Peyer's patch (tissue), 4 donors: Measurements from ENCODE around the gene SLC7A4. TPM values are rescaled to one million over a fixed set of nuclear protein-coding genes. Genes with fewer than 3 reads are reported as not detected.

Experiments
- DNase-seq, 3 donors: peaks; one replicate each; pipeline ENCODE4 v3.0.0-alpha.2; 2017 to 2019
- H3K27ac ChIP-seq, 4 donors: fragments of 200-600 bp; sonication (generic); one replicate each; pipeline ENCODE4 v1.5.1; 2016 to 2019
- H3K27me3 ChIP-seq, 2 donors: fragments of 200-600 bp; sonication (generic); one replicate each; pipeline ENCODE4 v1.5.1; 2019
- H3K36me3 ChIP-seq, 3 donors: fragments of 200-600 bp; sonication (generic); one replicate each; pipeline ENCODE4 v1.5.1; 2016 to 2019
- H3K4me1 ChIP-seq, 4 donors: fragments of 200-600 bp; sonication (generic); one replicate each; pipeline ENCODE4 v1.5.1; 2016 to 2019
- H3K4me3 ChIP-seq, 4 donors: fragments of 200-600 bp; sonication (generic); 1 replicate in 3 of 4; 2 replicates in 1 of 4; pipeline ENCODE4 v1.5.1; 2016 to 2019; ENCODE audit warnings: mild to moderate bottlenecking in 1 of 4
- H3K9me3 ChIP-seq, 4 donors: fragments of 200-600 bp; sonication (generic); one replicate each; pipeline ENCODE4 v1.5.1; 2016 to 2019; ENCODE audit warnings: mild to moderate bottlenecking in 1 of 4
- POLR2A ChIP-seq, 2 donors: fragments of 450-650 bp; IDR thresholded peaks; one replicate each; pipeline ENCODE4 v1.5.1; 2017; ENCODE audit warnings: antibody characterized with exemption in 2 of 2, mild to moderate bottlenecking in 2 of 2, moderate library complexity in 2 of 2
- total RNA-seq, 4 donors: library from RNA; depleted of rRNA; stranded (reverse); fragments of >200 nt; gene quantifications; one replicate each; pipeline ENCODE4 v1.1.0, GENCODE V29; 2016
- TF ChIP-seq, protein P1 (sequence below), 6 experiments: fragments of 450-650 bp in 4 of 6; fragments of 200-600 bp in 2 of 6; sonication (generic) in 1 of 6; IDR thresholded peaks; one replicate each; pipeline ENCODE4 v1.5.1; 2017 to 2019; ENCODE audit warnings: antibody characterized with exemption in 6 of 6, mild to moderate bottlenecking in 3 of 6, moderate library complexity in 1 of 6

SLC7A4 gene
- total RNA-seq, 4 donors from 2014 or later, result 0.40 to 3.7 (median 2.2) TPM

DNA sequence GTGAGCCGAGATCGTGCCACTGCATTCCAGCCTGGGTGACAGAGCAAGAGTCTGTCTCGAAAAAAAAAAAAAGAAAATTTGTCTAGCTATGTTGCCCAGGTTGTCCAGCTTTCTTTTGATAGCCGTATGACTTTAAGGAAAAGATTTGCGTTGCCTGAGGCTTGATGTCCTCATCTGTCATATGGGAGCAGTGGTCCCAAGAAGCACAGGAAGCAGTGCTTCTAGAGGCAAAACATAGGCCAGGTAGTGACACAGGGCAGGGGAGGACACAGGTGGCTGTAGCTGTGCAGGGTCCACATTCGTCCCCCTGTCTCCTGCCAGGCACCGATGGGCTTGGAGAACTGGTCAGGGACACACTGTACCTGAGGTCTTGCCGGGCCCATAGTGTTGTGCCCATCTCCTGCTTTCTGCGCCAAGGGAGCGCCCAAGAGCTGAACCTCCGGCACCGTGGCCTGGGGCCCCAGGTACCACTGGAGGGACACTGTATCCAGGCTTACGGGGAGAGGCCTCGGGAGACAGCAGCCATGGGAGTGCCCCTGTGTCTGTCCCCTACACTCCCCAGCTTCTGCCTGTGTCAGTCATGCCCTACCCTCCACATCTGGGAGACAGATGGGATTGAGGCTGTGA lies 14.8 kb upstream of the SLC7A4 start:
- TF ChIP-seq, protein P1, sequence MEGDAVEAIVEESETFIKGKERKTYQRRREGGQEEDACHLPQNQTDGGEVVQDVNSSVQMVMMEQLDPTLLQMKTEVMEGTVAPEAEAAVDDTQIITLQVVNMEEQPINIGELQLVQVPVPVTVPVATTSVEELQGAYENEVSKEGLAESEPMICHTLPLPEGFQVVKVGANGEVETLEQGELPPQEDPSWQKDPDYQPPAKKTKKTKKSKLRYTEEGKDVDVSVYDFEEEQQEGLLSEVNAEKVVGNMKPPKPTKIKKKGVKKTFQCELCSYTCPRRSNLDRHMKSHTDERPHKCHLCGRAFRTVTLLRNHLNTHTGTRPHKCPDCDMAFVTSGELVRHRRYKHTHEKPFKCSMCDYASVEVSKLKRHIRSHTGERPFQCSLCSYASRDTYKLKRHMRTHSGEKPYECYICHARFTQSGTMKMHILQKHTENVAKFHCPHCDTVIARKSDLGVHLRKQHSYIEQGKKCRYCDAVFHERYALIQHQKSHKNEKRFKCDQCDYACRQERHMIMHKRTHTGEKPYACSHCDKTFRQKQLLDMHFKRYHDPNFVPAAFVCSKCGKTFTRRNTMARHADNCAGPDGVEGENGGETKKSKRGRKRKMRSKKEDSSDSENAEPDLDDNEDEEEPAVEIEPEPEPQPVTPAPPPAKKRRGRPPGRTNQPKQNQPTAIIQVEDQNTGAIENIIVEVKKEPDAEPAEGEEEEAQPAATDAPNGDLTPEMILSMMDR (IDR thresholded peaks at IDR 0.05), result no peak

DNA sequence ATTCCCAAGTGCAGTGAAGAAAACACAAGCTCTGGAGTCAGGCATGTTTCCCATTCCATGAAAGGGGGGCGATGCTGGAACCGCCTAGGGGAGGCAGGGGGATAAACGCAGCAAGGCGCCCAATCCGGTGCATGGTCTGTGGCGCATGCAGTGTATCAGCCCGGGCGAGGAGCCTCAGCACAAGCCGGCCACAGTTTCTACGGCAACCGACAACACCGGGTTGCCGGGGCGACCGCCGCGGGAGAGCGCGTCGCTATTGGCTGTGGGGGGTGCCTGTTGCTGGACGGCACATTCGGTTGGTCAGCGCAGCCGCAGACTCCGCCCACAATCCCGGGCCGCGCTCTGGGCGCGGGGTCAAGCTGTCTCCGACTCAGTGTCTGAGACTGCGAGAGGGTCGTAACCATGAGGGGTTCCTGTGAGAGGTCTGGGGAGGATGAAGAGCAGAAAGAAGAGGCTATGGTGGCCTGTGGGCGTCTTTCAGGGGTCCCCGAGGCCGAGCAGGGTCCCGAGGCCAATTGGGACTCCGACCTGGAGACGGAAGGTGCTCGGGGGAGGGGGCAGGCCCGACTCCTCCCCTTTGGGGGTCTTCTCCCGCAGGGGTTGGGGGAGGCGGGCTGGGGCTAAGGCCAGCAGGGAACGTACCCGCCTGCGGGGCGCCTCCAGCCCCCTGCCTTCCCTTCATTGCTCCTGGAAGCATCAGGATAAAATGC lies 13.4 kb upstream of the SLC7A4 start, which contains the start of gene LRRC74B:
Gene LRRC74B, plus strand, starts transcription at position 362 of the 710 bp plus-strand sequence. Its CDS starts 41 bp downstream, at position 403.
- H3K4me3 ChIP-seq, result peak within 1 kb of the TSS; percentile 19 to 38 (median 36)

More for the DNA sequence above, 14.8 kb upstream of the SLC7A4 start:
- Histone ChIP-seq H3K27me3 (no peaks in the 10 kb centered on the region), H3K9me3 (no peaks in the 10 kb centered on the region), H3K4me3 (no peak overlapping the region), H3K36me3 (no peaks in the 10 kb centered on the region), H3K4me1 (peaks cover 0 to 26% (median 10%) of the 10 kb centered on the region in 4 donors), H3K27ac (no peak overlapping the region)
- DNase-seq, result no peak

DNA sequence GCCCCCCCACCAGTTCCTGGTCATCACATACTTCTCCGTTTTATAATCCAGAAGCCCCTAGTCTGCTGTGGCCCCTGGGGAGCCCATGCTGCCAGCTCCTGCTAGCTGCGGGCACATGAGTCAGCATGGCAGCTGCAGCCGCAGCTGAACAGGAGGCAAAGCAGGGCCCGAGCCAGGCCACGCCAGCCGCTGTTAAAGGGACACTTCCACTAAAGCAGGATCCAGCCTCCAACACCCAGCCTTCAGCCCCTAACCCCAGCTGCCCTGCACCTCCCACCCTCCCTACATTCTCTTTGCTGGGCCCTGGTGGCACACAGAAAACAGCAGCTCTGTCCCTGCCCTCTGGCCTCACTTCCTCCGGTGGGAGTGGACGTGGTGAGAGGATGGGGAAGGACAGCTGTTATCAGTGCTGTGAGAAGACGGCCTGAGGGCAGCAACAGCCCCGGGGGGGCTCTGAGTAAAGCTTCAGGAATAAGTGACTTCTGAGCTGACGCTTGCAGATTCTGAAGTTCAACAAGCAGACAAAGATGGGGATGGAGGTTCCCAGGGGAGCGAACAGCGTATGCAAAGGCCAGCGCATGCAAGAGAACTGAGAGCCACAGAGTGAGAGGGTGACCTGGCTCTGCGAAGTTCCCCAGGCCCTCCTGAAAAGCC lies 12.7 kb upstream of the SLC7A4 start:
- peak in 1 of 3 donors; percentile 50 for DNase-seq
- Histone ChIP-seq H3K4me1 (peaks cover 0 to 26% (median 10%) of the 10 kb centered on the region in 4 donors), H3K9me3 (no peaks in the 10 kb centered on the region), H3K27me3 (no peaks in the 10 kb centered on the region), H3K27ac (peak overlapping the region in 1 of 4 donors; percentile 17), H3K36me3 (no peaks in the 10 kb centered on the region), H3K4me3 (peak overlapping the region; percentile 19 to 38 (median 36))
- no peak for TF ChIP-seq POLR2A (IDR thresholded peaks at IDR 0.05)
- TF ChIP-seq, protein P1 (IDR thresholded peaks at IDR 0.05), result no peak

More for the DNA sequence above, 13.4 kb upstream of the SLC7A4 start, which contains the start of gene LRRC74B:
- Histone ChIP-seq H3K27me3 (no peaks in the 10 kb centered on the region), H3K36me3 (no peaks in the 10 kb centered on the region), H3K27ac (no peak within 1 kb of the TSS), H3K9me3 (no peaks in the 10 kb centered on the region), H3K4me1 (peaks cover 0 to 26% (median 10%) of the 10 kb centered on the region in 4 donors)
- no peak for TF ChIP-seq POLR2A (IDR thresholded peaks at IDR 0.05)
- TF ChIP-seq, protein P1 (IDR thresholded peaks at IDR 0.05), result no peak
- DNase-seq, result peak; percentile 73 to 92 (median 86)

DNA sequence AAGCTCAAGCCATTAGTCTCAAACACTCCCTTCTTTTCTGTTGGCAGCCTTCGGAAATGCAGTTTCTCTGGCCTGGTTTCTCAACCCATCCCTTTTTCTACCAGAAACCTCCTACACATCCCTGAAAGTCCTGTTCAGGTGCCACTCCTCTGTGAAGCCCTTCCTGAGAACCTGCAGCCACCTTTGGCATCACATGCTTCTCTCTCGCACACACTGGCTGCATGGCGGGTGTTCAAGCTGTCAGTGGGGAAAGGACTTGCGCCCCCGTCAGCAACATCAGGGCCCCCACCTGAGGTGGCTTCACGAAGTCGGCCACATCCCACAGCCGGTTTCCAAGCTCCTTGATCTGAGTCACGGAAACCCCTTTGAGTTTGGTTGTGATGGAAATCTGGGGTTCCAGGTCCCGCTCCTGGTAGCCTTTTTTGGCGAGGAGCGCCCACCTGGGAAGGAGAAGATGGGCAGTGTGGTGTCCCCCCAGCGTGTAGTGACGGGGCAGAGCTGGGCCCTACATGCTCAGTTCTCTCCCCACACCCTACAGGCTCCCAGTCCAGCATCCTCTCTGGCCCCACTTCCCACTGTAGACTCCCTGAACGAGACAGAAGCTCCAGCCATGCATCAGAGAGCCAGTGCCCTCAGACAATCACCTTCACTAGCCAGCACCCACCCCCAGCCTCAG lies 11.6 kb upstream of the SLC7A4 start:
- no peak for DNase-seq
- H3K9me3 ChIP-seq, result no peaks in the 10 kb centered on the region
- peak overlapping the region in 2 of 4 donors; percentile 17 to 19 for H3K27ac ChIP-seq
- H3K4me3 ChIP-seq, result peak overlapping the region in 1 of 4 donors; percentile 19
- H3K27me3 ChIP-seq, result no peaks in the 10 kb centered on the region
- H3K36me3 ChIP-seq, result no peaks in the 10 kb centered on the region
- H3K4me1 ChIP-seq, result peaks cover 0 to 26% (median 10%) of the 10 kb centered on the region in 4 donors
- no peak for TF ChIP-seq POLR2A (IDR thresholded peaks at IDR 0.05)
- TF ChIP-seq, protein P1 (IDR thresholded peaks at IDR 0.05), result no peak
